ENCODE results near the gene KCP. TPM values are rescaled to one million over a fixed set of nuclear protein-coding genes. Genes with fewer than 3 reads are reported as not detected.

KCP gene
- total RNA-seq, 1 experiment from 2014 or later = 1.6 TPM

GRCh38 chr7:128831994-128832879, 78.3 kb downstream of the KCP start:
- Histone ChIP-seq H3K4me3 (ENCODE audit: low read length) (no peak overlapping the region), H3K4me1 (ENCODE audit: low read length) (peaks cover 15% of the 10 kb centered on the region), H3K79me2 (ENCODE audit: low read length) (no peaks in the 10 kb centered on the region), H3K9ac (ENCODE audit: low read length) (0 out of 2 replicates have a peak overlapping the region, but pooled peaks have one; percentile 20), H4K20me1 (ENCODE audit: insufficient read depth, low read depth, low read length) (no peaks in the 10 kb centered on the region), H3K4me2 (ENCODE audit: low read depth, low read length, poor library complexity, severe bottlenecking) (peak overlapping the region; percentile 32), H3K36me3 (ENCODE audit: insufficient read depth, low read length) (no peaks in the 10 kb centered on the region), H3K9me3 (ENCODE audit: low read length) (no peaks in the 10 kb centered on the region), H2AFZ (ENCODE audit: low read length) (peak overlapping the region; percentile 41; the same call in 1 of the 2 replicates), H3K27ac (ENCODE audit: low read length) (no peak overlapping the region), H3K9me2 (replicated peaks; ENCODE audit: insufficient read depth, low read length) (no peaks in the 10 kb centered on the region), H3K27me3 (ENCODE audit: low read length) (no peaks in the 10 kb centered on the region)
- no peak for DNase-seq

- Histone ChIP-seq H3K27ac (ENCODE audit: low read length) (no peak overlapping the region), H2AFZ (ENCODE audit: low read length) (no peak overlapping the region; the same call in 1 of the 2 replicates), H3K4me1 (ENCODE audit: low read length) (peaks cover 15% of the 10 kb centered on the region), H3K9me2 (replicated peaks; ENCODE audit: insufficient read depth, low read length) (no peaks in the 10 kb centered on the region), H4K20me1 (ENCODE audit: insufficient read depth, low read depth, low read length) (no peaks in the 10 kb centered on the region), H3K36me3 (ENCODE audit: insufficient read depth, low read length) (no peaks in the 10 kb centered on the region), H3K4me2 (ENCODE audit: low read depth, low read length, poor library complexity, severe bottlenecking) (peak overlapping the region; percentile 32), H3K9ac (ENCODE audit: low read length) (0 out of 2 replicates have a peak overlapping the region, but pooled peaks have one; percentile 24), H3K9me3 (ENCODE audit: low read length) (no peaks in the 10 kb centered on the region), H3K4me3 (ENCODE audit: low read length) (no peak overlapping the region), H3K27me3 (ENCODE audit: low read length) (no peaks in the 10 kb centered on the region), H3K79me2 (ENCODE audit: low read length) (no peaks in the 10 kb centered on the region)
- no peak for DNase-seq
These were observed 79.1 kb downstream of the KCP start for GRCh38 chr7:128831178-128831993.

- H3K9ac ChIP-seq (ENCODE audit: low read length) = no peak within 1 kb of the TSS
- no peak within 1 kb of the TSS for H3K4me3 ChIP-seq (ENCODE audit: low read length)
These were observed 80.0 kb downstream of the KCP start, which contains the start of gene FLNC for GRCh38 chr7:128830231-128831177. Gene FLNC, plus strand, starts transcription at chr7:128830406. Its CDS starts 232 bp downstream, at chr7:128830638.

GRCh38 chr7:128829391-128830166, 80.9 kb downstream of the KCP start:
- Histone ChIP-seq H3K79me2 (ENCODE audit: low read length) (no peaks in the 10 kb centered on the region), H3K4me2 (ENCODE audit: low read depth, low read length, poor library complexity, severe bottlenecking) (no peak overlapping the region), H4K20me1 (ENCODE audit: insufficient read depth, low read depth, low read length) (no peaks in the 10 kb centered on the region), H3K36me3 (ENCODE audit: insufficient read depth, low read length) (no peaks in the 10 kb centered on the region), H3K9ac (ENCODE audit: low read length) (no peak overlapping the region), H3K9me3 (ENCODE audit: low read length) (no peaks in the 10 kb centered on the region), H3K27ac (ENCODE audit: low read length) (no peak overlapping the region), H2AFZ (ENCODE audit: low read length) (no peak overlapping the region), H3K9me2 (replicated peaks; ENCODE audit: insufficient read depth, low read length) (no peaks in the 10 kb centered on the region), H3K4me3 (ENCODE audit: low read length) (no peak overlapping the region), H3K4me1 (ENCODE audit: low read length) (peaks cover 15% of the 10 kb centered on the region), H3K27me3 (ENCODE audit: low read length) (no peaks in the 10 kb centered on the region)
- DNase-seq = no peak

More at GRCh38 chr7:128830231-128831177, 80.0 kb downstream of the KCP start, which contains the start of gene FLNC:
- no peaks in the 10 kb centered on the region for H3K9me3 ChIP-seq (ENCODE audit: low read length)
- no peak within 1 kb of the TSS for H2AFZ ChIP-seq (ENCODE audit: low read length)
- no peaks in the 10 kb centered on the region for H3K36me3 ChIP-seq (ENCODE audit: insufficient read depth, low read length)
- peaks cover 15% of the 10 kb centered on the region for H3K4me1 ChIP-seq (ENCODE audit: low read length)
- H3K9me2 ChIP-seq (replicated peaks; ENCODE audit: insufficient read depth, low read length) = no peaks in the 10 kb centered on the region
- DNase-seq = no peak
- H3K79me2 ChIP-seq (ENCODE audit: low read length) = no peaks in the 10 kb centered on the region
- no peaks in the 10 kb centered on the region for H3K27me3 ChIP-seq (ENCODE audit: low read length)
- H3K27ac ChIP-seq (ENCODE audit: low read length) = no peak within 1 kb of the TSS
- H4K20me1 ChIP-seq (ENCODE audit: insufficient read depth, low read depth, low read length) = no peaks in the 10 kb centered on the region
- no peak within 1 kb of the TSS for H3K4me2 ChIP-seq (ENCODE audit: low read depth, low read length, poor library complexity, severe bottlenecking)

GRCh38 chr7:128827971-128828711, 82.4 kb downstream of the KCP start:
- no peaks in the 10 kb centered on the region for H3K9me2 ChIP-seq (replicated peaks; ENCODE audit: insufficient read depth, low read length)
- peaks cover 15% of the 10 kb centered on the region for H3K4me1 ChIP-seq (ENCODE audit: low read length)
- no peaks in the 10 kb centered on the region for H3K79me2 ChIP-seq (ENCODE audit: low read length)
- H3K4me3 ChIP-seq (ENCODE audit: low read length) = no peak overlapping the region
- H3K4me2 ChIP-seq (ENCODE audit: low read depth, low read length, poor library complexity, severe bottlenecking) = no peak overlapping the region
- no peak overlapping the region for H3K27ac ChIP-seq (ENCODE audit: low read length)
- H3K36me3 ChIP-seq (ENCODE audit: insufficient read depth, low read length) = no peaks in the 10 kb centered on the region
- H4K20me1 ChIP-seq (ENCODE audit: insufficient read depth, low read depth, low read length) = no peaks in the 10 kb centered on the region
- H3K9me3 ChIP-seq (ENCODE audit: low read length) = no peaks in the 10 kb centered on the region
- no peak overlapping the region for H2AFZ ChIP-seq (ENCODE audit: low read length)
- H3K9ac ChIP-seq (ENCODE audit: low read length) = no peak overlapping the region
- DNase-seq = no peak
- H3K27me3 ChIP-seq (ENCODE audit: low read length) = no peaks in the 10 kb centered on the region

DNA sequence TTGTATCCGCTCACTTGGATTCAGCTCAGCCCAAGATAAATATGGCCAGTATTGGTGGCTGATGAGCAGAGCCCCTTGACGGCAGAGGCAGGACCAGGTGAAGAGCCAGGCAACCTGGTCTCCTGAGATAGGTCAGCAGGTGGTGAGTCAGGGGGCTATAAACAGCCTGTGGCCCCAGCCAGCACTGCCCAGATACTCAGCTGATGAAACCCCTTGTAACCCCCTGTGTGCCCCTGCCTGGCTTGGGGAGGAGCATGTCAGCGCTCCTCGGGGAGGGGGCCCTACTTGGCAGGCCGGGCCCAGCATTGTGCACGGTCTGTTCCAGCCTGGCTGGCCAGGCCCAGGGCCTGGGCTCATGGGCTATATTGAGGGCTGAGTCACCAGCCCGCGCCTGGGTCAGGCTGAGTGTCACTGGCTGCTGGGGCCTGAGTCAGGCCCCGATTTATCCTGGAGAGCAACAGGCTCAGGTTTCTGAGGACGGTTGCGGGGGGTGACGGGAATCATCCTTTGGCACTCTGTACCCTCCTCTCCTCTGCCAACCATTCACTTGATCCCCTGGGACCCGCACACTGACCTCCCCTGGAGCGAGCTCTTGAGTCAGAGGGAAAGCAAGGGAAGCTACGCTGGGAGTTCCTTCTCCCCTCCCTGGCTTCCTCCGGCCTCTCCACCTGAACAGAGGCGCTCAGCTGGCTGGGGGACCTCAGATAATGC, 83.1 kb downstream of the KCP start:
- no peak overlapping the region for H3K4me3 ChIP-seq (ENCODE audit: low read length)
- no peaks in the 10 kb centered on the region for H3K27me3 ChIP-seq (ENCODE audit: low read length)
- no peaks in the 10 kb centered on the region for H3K9me2 ChIP-seq (replicated peaks; ENCODE audit: insufficient read depth, low read length)
- H4K20me1 ChIP-seq (ENCODE audit: insufficient read depth, low read depth, low read length) = no peaks in the 10 kb centered on the region
- H3K27ac ChIP-seq (ENCODE audit: low read length) = no peak overlapping the region
- no peaks in the 10 kb centered on the region for H3K9me3 ChIP-seq (ENCODE audit: low read length)
- H3K9ac ChIP-seq (ENCODE audit: low read length) = no peak overlapping the region
- H3K36me3 ChIP-seq (ENCODE audit: insufficient read depth, low read length) = no peaks in the 10 kb centered on the region
- DNase-seq = no peak
- peaks cover 12% of the 10 kb centered on the region for H3K4me1 ChIP-seq (ENCODE audit: low read length)
- no peak overlapping the region for H2AFZ ChIP-seq (ENCODE audit: low read length)
- no peaks in the 10 kb centered on the region for H3K79me2 ChIP-seq (ENCODE audit: low read length)
- no peak overlapping the region for H3K4me2 ChIP-seq (ENCODE audit: low read depth, low read length, poor library complexity, severe bottlenecking)
